ENCODE data around the gene CITED1.

The CITED1 gene

GRCh38 chrX:72308209-72308565, 2.5 kb upstream of the CITED1 start:
- no peak for DNase-seq

DNA sequence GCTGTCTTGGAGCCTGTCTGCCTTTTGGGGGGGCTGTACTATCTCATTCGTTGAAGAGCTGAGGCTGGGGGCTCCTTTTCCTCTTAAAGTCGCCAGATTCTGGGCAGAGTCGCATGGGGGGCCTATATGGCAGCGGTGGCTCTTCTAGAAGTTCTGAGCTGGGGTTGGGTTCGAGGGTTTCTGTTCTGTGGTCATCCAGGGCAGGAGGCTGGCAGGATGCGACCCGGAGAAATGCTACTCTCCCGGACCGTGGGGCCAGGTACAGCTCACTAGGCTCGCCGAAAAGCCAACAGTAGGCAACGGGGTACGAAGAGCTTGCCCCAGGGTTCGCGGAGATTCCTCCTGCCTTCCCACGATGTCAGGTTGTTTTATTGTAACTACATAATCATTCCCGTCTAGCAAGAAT, 1.9 kb upstream of the CITED1 start:
- DNase-seq: no peak

DNA sequence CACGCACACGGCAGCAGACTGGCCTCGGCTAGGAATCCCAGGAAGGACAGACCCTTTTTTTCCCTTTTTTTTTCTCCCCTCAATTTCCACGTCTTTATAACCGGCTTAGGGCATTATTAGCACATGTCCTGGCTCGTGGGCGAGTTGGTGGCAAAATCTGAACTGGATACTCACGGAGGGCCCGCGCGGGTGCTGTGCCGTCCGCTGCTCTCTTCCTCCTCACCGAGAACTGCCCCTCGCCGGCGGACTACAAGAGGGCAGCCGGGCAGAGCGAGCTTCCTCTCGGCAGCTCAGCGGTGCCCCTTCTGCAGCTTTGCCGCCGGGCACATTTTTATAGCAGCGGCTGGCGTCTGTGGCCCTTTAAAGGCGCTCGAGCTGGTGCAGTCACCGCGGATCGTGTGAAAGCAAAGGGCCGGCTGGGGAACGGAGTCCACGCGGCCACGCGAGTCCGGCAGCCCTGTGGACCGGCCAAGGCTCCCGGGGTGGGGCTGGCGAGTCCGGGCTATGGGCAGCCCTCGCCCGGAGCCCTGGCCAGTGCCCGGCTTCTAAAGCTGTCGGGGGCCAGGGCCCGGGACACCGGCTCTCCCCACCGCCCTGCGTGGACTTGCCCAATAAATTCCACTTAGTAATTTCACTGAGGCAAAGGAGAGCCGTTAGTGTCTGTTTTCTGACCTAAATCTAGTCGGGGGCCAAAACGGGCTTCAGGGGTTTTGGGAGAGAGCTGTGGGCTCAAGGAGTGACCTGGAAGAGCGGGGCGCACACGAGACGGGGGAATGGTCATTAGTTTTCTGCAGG, 1.3 kb upstream of the CITED1 start:
- DNase-seq: no peak

- DNase-seq: no peak
Measured at GRCh38 chrX:72306085-72306801, 529 bp upstream of the CITED1 start.

DNA sequence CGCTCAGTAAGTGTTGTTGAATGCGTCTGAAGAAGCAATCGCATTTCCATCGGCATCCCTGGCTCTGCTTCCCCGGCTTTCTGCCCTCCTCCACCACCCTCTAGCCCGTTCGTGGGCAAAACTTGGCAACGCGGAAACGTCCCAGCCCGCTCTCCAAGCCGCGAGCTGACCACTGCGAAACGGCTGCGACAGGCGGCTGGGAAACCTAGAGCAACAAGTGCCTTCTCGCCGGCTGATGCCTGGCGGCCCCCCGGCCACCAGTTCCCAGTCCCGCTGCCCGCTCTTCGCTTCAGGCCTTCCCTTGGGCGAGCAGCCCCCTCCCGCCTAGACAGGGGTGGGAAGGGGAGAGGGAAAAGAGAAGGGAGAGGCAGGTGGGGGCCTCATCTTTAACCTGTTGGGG, 837 bp downstream of the CITED1 start:
- DNase-seq: no peak

GRCh38 chrX:72301781-72302180, 3.9 kb downstream of the CITED1 start:
- no peak for DNase-seq

GRCh38 chrX:72299891-72300630, 5.7 kb downstream of the CITED1 start:
- no peak for DNase-seq

GRCh38 chrX:72297953-72298730, 7.6 kb downstream of the CITED1 start:
- DNase-seq: no peak

DNA sequence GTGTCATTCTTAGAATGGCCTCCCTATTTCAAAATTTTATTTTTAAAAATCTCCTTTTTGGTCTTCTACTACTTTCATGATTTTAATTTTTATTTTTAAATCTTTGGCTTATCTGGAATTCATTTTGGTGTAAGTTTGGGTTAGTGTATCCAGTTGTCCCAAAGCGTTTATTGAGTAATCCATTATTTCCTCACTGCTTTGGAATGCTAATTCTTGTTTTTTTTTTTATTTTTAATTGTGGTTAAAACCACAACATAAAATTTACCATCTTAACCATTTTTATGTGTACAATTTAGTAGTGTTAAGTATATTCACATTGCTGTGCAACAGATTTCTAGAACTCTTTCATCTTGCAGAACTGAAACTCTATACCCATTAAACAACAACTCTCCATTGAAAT, 8.7 kb downstream of the CITED1 start:
- DNase-seq: no peak

DNA sequence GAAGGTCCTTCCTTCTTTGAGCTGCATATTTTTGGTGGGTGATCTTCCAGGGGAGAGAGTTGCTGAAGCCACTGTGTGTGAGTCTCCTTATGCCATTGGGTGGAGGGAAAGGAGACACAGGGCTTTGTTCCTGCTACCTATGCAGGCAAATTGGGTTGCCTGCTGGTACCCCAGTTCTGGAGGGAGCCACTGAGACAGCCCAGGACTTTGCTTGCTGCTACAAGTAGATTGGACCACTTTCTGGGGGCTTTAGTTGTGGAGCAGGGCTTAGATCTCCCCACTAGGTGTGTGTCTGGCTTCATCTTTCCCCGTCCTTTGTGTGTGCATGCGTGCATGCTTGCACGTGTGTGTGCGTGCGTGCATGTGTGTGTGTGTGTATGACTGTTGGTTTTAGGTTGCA, 10.0 kb downstream of the CITED1 start:
- no peak for DNase-seq

DNA sequence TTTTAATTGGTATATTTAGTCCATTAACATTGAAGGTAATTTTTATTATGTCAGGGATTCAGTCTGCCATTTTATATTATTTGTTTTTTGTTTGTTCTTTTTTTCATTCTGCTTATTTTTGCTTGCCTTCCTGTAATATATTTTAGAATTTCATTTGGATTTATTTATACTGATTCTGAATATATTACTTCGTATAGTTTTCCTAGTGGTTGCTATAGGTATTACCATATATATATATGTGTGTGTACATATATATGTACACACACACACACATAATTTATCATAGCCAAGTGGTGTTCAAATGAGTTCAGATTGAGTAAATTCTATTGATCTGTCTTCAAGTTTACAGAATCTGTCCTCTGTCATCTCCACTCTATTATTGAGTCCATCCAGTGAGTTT, 11.2 kb downstream of the CITED1 start:
- DNase-seq: no peak

DNA sequence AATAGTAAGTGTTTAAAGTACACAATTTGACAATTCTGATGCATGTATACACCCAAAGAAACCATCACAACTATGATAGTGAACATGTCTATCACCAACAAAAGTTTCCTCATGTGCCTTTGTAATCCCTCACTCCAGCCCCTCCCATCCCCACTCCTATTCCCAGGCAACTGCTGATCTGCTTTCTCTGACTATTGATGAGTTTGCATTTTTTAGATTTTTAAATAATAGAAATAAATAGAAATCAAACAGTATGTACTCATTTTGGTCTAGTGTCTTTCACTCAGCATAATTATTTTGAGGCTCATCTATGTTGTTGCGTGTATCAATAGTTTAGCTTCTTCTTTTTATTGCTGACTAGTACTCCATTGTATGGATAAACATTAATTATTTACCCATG, 23.4 kb downstream of the CITED1 start:
- DNase-seq: no peak

DNA sequence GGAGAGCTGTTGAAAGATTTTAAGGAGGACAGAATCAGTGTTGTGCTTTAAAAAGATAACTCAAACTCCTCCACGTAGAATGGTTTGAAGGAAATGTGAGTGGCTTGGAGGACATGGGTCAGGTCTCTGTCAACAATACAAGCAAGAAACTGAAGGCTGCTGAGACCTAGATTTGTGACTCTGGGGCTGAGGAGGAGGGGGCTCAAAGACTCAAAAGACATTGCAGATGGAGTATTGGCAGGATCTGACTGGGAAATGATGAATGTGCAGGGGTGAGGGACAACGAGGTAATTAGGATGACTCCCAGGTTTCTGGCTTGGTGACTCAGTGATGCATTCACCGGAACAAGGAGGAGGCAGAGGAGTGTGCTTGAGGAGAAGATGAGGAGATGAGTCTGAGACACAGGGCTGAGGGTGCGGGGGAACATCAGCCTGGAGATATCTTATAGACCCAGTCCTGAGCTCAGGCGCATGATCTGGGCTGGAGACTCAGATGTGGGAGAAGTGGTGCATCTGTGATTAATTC, 25.3 kb downstream of the CITED1 start:
- DNase-seq: no peak

DNA sequence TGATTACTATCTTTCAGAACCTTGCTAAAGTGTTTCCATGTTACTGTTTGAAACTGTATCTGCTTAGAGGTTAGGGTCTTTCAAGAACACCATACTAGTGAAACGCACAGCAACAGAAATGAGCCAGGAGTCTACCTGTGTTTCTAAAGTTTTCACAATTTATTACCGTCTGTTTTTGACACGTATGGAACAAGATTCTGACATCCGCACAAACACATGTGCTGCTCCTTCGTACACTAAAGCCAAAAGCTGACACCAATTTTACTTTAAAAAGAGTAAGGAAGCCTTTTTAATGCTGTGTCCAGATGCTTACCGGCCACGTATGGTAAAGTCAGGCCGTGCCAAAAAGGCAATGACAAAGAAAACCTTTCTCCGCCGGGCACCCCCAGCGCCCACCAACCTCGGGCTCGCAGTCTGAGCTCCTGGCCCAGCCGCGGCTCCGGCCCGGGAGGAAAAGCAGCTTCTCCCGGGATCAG, 29.2 kb downstream of the CITED1 start:
- no peak for DNase-seq

DNA sequence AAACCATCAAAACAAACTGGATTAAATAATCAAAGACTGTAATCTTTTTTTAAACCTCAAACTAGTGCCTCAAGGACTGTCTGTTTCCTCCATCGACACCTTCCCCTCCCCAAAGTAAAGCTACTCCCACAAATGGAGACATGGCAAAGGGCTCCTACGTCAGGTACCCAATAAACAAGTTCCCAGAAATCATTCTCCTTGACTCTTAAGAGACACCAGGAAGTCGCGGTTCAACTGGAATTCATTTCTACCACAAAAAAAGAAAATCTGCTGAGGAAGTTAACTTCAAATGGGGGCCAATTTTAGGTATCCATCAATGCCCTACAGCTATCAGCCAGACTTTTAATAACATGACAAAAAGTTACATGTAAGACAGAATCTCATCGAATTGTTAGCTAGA, 31.2 kb downstream of the CITED1 start:
- no peak for DNase-seq

GRCh38 chrX:72273718-72274117, 32.0 kb downstream of the CITED1 start:
- DNase-seq: no peak

DNA sequence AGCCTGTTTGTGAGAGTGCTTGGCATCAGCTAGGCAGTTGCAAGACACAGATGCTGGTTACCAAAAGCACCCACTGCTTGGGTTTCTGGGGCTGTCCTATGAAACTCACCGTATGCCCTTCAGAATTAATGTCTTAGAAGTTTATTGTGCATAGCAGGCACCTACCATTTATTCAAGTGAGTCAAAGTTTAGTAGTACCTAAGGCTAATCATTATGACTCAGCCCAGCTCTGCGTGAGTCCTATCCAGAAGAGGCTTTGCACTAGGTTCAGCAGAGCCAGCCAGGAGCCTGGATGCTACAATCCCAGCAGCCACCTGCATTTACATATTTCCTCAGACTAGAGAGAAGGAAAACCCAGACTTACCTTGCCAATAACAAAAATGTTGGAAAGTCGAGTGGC, 32.8 kb downstream of the CITED1 start:
- DNase-seq: no peak

- DNase-seq: no peak
Measured at GRCh38 chrX:72271812-72272211, 33.9 kb downstream of the CITED1 start.

DNA sequence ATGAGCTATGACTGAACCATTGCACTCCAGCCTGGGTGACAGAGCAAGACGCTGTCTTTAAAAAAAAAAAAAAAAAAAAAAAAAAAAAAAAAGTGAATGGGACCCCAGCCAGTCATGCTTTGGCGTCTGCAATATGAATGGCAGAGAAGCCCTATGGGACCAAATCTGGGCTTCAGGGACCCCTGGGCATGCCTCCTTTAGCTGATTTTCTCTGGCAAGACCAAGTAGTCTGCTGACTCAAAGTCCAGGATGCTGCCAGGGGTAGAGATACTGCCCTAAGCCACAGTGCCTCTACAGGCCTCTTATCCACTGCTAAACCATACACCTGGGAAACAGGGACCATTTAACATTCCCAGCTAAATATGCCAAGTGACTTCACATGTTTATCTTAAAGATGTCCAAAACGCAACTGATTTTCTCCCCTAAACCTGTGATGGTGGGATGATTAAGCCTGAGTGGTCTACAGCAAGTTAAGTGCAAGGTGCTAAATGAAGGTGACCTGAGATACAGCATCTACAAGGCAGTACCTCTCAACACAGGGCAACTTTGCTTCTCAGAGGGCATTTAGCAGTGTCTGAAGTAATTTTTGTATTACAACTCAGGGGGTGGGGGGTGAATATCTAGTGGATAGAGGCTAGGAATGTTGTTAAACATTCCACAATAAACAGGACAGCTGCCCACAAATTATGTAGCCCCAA, 34.5 kb downstream of the CITED1 start:
- no peak for DNase-seq

- no peak for DNase-seq
Measured at GRCh38 chrX:72270316-72270866, 35.3 kb downstream of the CITED1 start.

DNA sequence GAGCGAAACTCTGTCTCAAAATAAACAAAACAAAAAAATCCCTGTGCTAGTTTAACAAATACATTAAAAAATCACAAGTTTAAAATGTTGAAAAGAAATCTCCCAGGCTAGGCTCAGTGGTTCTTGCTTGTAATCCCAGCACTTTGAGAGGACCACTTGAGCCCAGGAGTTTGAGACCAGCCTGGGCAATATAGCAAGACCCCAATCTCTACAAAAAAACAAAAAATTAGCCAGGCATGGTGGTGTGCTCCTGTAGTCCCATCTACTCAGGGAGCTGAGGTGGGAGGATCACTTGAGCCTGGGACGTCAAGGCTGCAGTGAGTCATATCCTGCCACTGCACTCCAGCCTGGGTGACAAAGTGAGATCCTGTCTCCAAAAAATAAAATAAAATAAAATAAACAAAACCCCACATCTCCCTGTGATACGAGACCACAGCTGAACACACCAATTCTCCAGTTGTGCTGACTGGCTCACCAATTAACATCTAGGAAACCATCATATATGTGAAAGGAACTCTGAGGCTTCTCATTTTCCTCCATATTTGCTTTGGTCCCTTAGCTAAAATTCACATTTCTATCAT, 36.0 kb downstream of the CITED1 start:
- no peak for DNase-seq

Measured in KG1 (cell line).